H1 (cell line): ENCODE measurements around the gene SETX. TPM values are rescaled to one million over a fixed set of nuclear protein-coding genes. Genes with fewer than 3 reads are reported as not detected.

Experiments used
- BACH1 ChIP-seq: IDR thresholded peaks from 2 replicates; pipeline ENCODE4 v1.6.1; 2012; ENCODE audit warnings: low read length, improper control_type of control experiment
- BRCA1 ChIP-seq: IDR thresholded peaks from 2 replicates; pipeline ENCODE4 v1.6.1; 2012; ENCODE audit warnings: low read depth, low read length, improper control_type of control experiment
- CHD1 ChIP-seq: IDR thresholded peaks from 2 replicates; pipeline ENCODE4 v1.6.1; 2012; ENCODE audit warnings: low read depth, low read length, improper control_type of control experiment
- JUND ChIP-seq: IDR thresholded peaks from 2 replicates; pipeline ENCODE4 v1.6.1; 2011; ENCODE audit warnings: mild to moderate bottlenecking, improper control_type of control experiment, low read length
- KDM4A ChIP-seq: IDR thresholded peaks from one replicate; pipeline ENCODE4 v1.7.1; 2012; ENCODE audit warnings: low read depth, mild to moderate bottlenecking, moderate library complexity, low read length, inconsistent platforms; ENCODE audit not compliant: severe bottlenecking
- KDM5A ChIP-seq: fragments of 200-600 bp; IDR thresholded peaks from 2 replicates; pipeline ENCODE4 v1.7.1; 2012; ENCODE audit warnings: mild to moderate bottlenecking, low read length, inconsistent platforms, mixed read lengths
- POLR2A ChIP-seq, 2 experiments: IDR thresholded peaks; 1 replicate in 1 of 2; 2 replicates in 1 of 2; pipeline ENCODE4 v1.6.1; 2011; ENCODE audit warnings: low read depth in 2 of 2, low read length in 2 of 2, mild to moderate bottlenecking in 2 of 2; ENCODE audit errors: control extremely low read depth in 1 of 2
- RAD21 ChIP-seq, 2 experiments: IDR thresholded peaks in 1 of 2; conservative IDR thresholded peaks in 1 of 2; 2 replicates each; pipeline ENCODE4 v1.6.1; 2011; ENCODE audit warnings: low read depth in 2 of 2, low read length in 2 of 2, improper control_type of control experiment in 1 of 2, inconsistent platforms in 1 of 2, mild to moderate bottlenecking in 1 of 2, moderate library complexity in 1 of 2
- TAF1 ChIP-seq: IDR thresholded peaks from 2 replicates; pipeline ENCODE4 v1.6.1; 2011; ENCODE audit warnings: mild to moderate bottlenecking, low read depth, low read length
- TAF7 ChIP-seq: optimal IDR thresholded peaks from 2 replicates; pipeline ENCODE3; 2011; ENCODE audit warnings: low read depth, mild to moderate bottlenecking, inconsistent platforms, low read length, moderate library complexity, borderline replicate concordance
- TCF12 ChIP-seq: IDR thresholded peaks from 2 replicates; pipeline ENCODE4 v1.6.1; 2011; ENCODE audit warnings: low read depth, mild to moderate bottlenecking, low read length
- TEAD4 ChIP-seq: IDR thresholded peaks from 2 replicates; pipeline ENCODE4 v1.6.1; 2012; ENCODE audit warnings: low read depth, low read length, inconsistent platforms, mixed read lengths
- polyA plus RNA-seq, 7 experiments: library from polyadenylated mRNA; depleted of rRNA in 3 of 7; stranded (reverse) in 5 of 7; unstranded in 2 of 7; fragments of >200 nt in 5 of 7; fragments of 200-250 nt in 2 of 7; gene quantifications; 1 replicate in 5 of 7; 2 replicates in 1 of 7; 4 replicates in 1 of 7; pipeline versions ENCODE4 v1.2.1 to v1.2.3, GENCODE V29; 2011 to 2013; ENCODE audit warnings: missing spikeins in 2 of 7, mixed read lengths in 2 of 7
- total RNA-seq: library from RNA; stranded (reverse); fragmentation: NEBNext Ultra II Directional; extraction: Animal tissue kit (Norgen Biotek cat#: 25700); gene quantifications from 2 replicates; pipeline ENCODE4 v1.2.1, GENCODE V29; 2021
- TF ChIP-seq, protein P1 (sequence below): IDR thresholded peaks from 2 replicates; pipeline ENCODE4 v1.6.1; 2012; ENCODE audit warnings: low read length, inconsistent platforms
- TF ChIP-seq, protein P2 (sequence below), 3 experiments: IDR thresholded peaks; 1 replicate in 2 of 3; 2 replicates in 1 of 3; pipeline versions ENCODE4 v1.5.1 to v1.6.1; 2011; ENCODE audit warnings: low read length in 3 of 3, mild to moderate bottlenecking in 3 of 3, inconsistent platforms in 2 of 3, low read depth in 1 of 3, moderate library complexity in 1 of 3; ENCODE audit not compliant: insufficient read depth in 1 of 3; ENCODE audit errors: control extremely low read depth in 1 of 3
- TF ChIP-seq, protein P3 (sequence below): IDR thresholded peaks from 2 replicates; pipeline ENCODE4 v1.6.1; 2012; ENCODE audit warnings: inconsistent platforms

Gene SETX
- total and polyA plus RNA-seq, 2 of the 8 experiments (the other 6 are each of a cell fraction or from before 2014, with no cell fraction given): 15.1 to 37.9 TPM

GRCh38 chr9:132240841-132241482 lies 113.8 kb downstream of the SETX start (continued):
- TF ChIP-seq POLR2A (IDR thresholded peaks at IDR 0.05; ENCODE audit: control extremely low read depth in 1 of 2, low read depth in 2 of 2, low read length in 2 of 2) (0 out of 3 replicates have a peak, but pooled peaks of 1 of the 2 experiments have one; percentile 26), TCF12 (no peak), BACH1 (peak; percentile 70; the same call in 1 of the 2 replicates), TAF7 (no peak), TAF1 (peak; percentile 52), TEAD4 (no peak), CHD1 (no peak), BRCA1 (no peak), RAD21 (IDR thresholded peaks at IDR 0.05 in 1 of 2, conservative IDR thresholded peaks at IDR 0.05 in 1 of 2; ENCODE audit: low read depth in 2 of 2, low read length in 2 of 2) (no peak), KDM5A (no peak), KDM4A (peak; percentile 63), JUND (no peak)
- TF ChIP-seq, protein P1, sequence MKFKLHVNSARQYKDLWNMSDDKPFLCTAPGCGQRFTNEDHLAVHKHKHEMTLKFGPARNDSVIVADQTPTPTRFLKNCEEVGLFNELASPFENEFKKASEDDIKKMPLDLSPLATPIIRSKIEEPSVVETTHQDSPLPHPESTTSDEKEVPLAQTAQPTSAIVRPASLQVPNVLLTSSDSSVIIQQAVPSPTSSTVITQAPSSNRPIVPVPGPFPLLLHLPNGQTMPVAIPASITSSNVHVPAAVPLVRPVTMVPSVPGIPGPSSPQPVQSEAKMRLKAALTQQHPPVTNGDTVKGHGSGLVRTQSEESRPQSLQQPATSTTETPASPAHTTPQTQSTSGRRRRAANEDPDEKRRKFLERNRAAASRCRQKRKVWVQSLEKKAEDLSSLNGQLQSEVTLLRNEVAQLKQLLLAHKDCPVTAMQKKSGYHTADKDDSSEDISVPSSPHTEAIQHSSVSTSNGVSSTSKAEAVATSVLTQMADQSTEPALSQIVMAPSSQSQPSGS: no peak
- TF ChIP-seq, protein P2, sequence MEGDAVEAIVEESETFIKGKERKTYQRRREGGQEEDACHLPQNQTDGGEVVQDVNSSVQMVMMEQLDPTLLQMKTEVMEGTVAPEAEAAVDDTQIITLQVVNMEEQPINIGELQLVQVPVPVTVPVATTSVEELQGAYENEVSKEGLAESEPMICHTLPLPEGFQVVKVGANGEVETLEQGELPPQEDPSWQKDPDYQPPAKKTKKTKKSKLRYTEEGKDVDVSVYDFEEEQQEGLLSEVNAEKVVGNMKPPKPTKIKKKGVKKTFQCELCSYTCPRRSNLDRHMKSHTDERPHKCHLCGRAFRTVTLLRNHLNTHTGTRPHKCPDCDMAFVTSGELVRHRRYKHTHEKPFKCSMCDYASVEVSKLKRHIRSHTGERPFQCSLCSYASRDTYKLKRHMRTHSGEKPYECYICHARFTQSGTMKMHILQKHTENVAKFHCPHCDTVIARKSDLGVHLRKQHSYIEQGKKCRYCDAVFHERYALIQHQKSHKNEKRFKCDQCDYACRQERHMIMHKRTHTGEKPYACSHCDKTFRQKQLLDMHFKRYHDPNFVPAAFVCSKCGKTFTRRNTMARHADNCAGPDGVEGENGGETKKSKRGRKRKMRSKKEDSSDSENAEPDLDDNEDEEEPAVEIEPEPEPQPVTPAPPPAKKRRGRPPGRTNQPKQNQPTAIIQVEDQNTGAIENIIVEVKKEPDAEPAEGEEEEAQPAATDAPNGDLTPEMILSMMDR (IDR thresholded peaks at IDR 0.05; ENCODE audit: control extremely low read depth in 1 of 3, insufficient read depth in 1 of 3, low read depth in 1 of 3, low read length in 3 of 3): no peak
- TF ChIP-seq, protein P3, sequence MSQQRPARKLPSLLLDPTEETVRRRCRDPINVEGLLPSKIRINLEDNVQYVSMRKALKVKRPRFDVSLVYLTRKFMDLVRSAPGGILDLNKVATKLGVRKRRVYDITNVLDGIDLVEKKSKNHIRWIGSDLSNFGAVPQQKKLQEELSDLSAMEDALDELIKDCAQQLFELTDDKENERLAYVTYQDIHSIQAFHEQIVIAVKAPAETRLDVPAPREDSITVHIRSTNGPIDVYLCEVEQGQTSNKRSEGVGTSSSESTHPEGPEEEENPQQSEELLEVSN: no peak; the same call in 1 of the 2 replicates
